ENCODE results near the gene IRF2BP2.
"Not testable (repeated sequence)": the region's sequence is repeated elsewhere in the genome, so short reads cannot be mapped to it uniquely, and the experiment has no call there.

The IRF2BP2 gene

GRCh38 chr1:234610061-234610665 lies at the start of gene IRF2BP2:
Gene IRF2BP2 (minus strand): TSS chr1:234610178. CDS start chr1:234609494, 684 bp downstream.
- FAIRE-seq, result no peak

GRCh38 chr1:234659538-234659937 lies 49.6 kb upstream of the IRF2BP2 start:
- no peak for FAIRE-seq

- FAIRE-seq, result no peak
Measured at GRCh38 chr1:234658138-234658537, 48.2 kb upstream of the IRF2BP2 start.

DNA sequence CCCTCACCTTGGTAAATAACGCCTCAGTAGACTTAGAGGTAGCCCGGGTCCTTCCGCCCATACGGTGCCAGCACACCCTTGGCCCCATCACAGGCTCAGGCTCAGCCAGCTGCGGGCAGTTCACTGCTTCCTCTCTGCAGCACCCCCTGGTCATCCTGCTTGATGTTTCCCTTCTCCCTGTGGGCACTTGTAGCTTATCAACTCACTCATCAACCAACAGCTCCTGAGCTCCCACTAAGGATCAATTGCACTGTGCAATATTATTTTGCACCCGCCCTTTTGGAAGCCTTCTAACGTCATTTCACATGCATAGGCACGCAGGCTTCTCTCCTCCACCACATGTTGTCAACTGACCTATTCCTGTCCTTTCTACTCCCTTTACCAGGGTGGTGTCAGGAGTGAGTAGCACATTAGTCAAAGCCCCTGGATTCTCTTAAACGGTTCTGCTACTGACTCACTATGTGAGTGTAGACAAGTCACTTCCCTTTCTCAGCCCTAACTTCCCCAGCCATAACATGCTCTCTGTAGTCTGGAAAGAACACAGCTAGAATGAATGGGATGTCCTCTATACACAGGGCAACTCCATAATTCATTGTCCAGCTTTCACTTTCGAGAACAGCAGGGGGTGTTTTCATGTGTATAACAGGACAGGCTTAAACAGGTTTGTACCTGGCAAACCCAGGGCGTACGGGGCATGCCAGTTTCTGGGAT lies 47.1 kb upstream of the IRF2BP2 start:
- FAIRE-seq, result no peak

DNA sequence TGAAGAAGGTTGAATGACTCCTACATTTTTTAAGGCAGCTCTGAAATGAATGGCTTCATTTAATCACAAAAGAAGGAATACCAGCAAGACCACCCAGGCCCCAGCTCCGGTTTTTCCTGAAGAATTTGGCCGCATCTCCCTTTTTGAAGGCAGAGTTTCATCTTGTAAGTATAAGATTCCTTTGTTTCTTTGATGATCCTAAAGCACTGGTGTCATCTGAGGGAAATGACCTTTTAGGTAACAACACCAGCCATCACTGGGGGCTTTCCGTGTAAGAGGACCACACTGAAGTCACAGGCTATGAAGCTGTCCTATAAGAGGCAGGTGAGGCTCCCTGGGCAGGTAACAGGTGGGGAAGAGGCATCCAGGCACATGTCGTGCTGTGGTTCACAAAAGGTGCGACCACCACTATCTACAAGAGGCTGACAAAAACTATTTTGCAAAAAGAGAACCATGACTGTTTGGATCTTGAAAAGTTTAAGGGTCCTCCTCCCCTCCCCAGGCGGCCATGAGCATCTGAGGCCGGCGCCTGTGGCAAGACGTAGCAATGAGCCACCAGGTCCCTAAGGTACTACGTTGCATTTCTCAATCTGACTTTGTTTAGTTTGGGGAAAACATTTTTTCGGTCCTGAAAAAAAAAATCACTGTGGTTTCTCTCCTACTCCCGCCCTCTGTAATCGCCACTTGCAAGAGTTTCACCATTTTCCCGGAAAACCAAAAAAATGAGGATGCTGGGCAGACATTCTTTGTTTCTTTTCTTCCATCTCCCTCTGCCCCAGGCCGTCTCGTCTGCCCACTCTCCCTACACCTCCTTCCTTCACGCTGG lies 46.3 kb upstream of the IRF2BP2 start:
- no peak for FAIRE-seq

GRCh38 chr1:234655328-234656069 lies 45.5 kb upstream of the IRF2BP2 start:
- no peak for FAIRE-seq

DNA sequence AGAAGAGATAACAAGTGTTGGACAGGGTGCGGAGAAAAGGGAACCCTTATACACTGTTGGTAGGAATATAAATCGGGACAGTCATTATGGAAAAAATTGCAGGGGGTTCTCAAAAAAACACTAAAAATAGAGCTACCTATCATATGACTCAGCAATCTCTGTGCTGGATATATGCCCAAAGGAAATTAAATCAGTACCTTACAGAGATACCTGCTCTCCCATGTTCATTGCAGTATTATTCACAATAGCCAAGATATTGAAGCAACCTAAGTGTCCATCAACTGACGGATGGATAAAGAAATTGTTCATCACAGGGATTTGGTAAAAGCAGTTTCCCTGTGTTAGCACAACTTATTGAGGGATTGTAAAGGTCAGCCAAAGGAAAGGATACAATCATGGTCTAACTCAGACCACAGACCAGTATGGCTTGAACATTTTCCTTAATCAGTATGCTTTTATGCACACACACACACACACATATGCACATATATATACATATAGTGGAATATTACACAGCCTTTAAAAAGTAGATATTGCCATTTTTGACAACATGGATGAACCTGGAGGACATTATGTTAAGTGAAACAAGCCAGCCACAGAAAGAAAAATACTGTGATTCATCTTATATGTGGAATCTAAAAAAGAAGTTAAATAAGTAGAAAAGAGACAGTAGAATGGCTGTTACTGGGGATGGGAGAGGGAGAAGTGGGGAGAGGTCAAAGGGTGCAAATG lies 44.2 kb upstream of the IRF2BP2 start:
- FAIRE-seq, result no peak

DNA sequence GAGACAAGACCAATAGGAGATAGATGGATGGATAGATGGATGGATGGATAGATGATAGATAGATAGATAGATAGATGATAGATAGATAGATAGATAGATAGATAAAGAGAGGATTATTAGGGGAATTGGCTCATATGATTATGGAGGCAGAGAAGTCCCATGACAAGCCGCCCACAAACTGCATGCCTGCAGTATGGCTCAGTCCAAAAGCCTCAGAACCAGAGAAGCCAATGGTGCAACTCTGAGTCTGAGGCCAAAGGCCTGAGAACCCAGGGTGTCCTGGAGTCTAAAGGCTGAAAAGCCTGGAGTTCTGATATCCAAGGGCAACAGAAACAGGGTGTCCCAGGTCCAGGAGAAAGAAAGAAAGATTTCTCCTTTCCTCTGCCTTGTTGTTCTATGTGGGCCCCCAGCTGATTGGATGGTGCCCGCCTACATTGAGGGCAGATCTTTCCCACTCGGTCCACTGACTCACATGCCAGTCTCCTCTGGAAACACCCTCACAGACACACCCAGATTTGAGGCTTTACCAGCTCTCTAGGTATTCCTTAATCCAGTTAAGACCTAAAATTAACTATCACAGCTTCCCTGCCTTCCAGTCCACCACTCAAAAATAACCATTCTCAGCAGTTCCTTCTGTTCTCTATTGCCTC lies 39.6 kb upstream of the IRF2BP2 start:
- FAIRE-seq, result no peak

DNA sequence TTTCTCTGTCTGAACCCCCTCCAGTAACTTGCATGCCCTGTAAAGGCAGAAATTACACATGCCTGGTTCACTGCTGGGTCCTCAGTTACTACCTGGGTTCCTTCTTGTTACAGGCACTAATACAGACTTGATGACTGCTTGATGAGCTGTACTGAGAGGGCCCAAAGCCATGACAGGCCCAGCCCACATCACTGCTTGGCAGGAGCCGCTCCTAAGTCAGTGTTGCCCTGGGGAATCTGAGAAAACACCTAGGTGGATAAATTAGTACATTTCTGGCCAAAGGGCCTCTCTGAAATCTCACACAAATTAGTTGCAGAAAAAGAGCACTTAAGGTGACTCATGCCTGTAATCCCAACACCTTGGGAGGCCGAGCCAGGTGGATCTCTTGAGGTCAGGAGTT lies 37.8 kb upstream of the IRF2BP2 start:
- no peak for FAIRE-seq

DNA sequence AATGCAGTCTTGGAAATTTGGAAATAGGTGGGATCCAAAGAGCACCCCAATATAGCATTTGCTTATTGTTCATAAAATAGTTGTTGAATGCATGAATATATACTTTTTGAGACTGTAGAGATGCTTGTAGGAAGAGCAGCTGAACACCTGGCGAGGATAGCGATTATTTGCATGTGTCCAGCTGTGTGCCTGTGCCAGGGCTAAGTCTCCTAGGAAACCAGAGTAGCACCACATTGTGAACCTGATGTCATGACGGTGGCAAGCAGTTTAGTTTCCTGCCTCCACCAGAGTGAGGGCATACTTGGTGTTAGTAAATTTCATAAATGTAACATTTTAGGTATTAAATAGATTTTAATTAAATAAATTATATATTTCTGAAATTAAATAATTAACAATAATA lies 37.3 kb upstream of the IRF2BP2 start:
- peak; percentile 95 for FAIRE-seq

GRCh38 chr1:234645964-234646363 lies 36.0 kb upstream of the IRF2BP2 start:
- no peak for FAIRE-seq

DNA sequence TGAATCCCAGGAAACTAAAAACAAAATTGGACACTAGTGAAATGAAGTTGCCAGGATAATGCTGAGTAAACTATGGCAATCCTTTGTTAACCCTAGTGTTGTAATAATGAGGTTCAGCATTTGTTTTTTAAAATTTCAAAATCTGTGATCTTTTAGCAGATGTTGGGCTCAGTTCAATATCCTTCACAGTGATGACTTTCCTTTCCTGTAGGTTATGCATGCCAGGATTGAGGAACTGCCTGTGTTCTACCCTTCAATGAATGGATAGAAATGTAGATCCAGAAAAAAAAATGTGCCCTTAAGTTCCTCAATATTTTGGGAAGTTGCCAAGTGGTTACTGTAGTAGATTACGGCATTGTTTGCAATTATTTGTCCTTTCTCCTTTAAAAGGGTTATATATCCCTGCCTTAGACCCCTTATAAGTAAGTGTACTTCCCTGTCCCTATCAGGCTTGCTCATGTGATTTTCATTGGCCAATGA lies 35.5 kb upstream of the IRF2BP2 start:
- no peak for FAIRE-seq

DNA sequence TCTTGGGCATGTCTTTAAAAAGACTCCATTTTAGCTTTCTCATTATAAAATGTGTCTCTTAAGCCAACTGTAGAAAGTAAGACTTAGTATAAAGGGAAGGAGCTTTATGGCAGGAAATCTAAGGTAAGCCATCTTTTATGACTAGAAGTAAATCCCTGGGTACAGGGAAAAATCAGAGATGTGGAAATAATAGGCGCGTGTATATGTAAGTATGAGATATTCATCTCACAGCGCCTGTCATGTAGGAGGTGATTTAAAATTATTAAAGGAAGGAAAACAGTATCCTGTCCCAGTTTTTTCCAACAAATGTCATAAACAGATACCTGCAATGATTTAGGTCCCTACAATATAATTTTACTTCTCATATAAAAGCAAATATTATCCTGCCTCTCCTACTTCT lies 35.0 kb upstream of the IRF2BP2 start:
- no peak for FAIRE-seq

- FAIRE-seq, result no peak
Measured at GRCh38 chr1:234643850-234644134, 33.8 kb upstream of the IRF2BP2 start.

GRCh38 chr1:234643111-234643849 lies 33.3 kb upstream of the IRF2BP2 start:
- peak; percentile 84 for FAIRE-seq

GRCh38 chr1:234642428-234642827 lies 32.5 kb upstream of the IRF2BP2 start:
- FAIRE-seq, result no peak

DNA sequence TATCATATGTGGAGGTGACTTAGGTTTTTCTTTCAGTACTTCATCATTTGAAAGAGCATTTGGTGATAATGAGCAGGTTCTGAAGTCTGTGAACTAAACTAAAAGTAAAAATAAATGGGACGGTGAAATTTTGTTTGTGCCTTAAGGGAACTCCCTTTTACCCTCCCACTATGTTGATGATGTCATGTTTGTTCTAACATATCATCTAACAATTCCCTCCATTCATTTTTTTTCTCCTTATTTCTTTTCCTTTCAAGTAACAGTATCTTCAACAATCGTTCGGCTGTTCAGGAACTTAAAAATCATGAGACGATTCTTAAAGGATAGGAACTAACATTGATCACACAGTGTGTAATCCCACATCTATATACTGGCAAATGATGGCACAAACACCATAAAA lies 30.0 kb upstream of the IRF2BP2 start:
- no peak for FAIRE-seq

- FAIRE-seq, result peak; percentile 13
Measured at GRCh38 chr1:234638832-234639799, 29.1 kb upstream of the IRF2BP2 start.

DNA sequence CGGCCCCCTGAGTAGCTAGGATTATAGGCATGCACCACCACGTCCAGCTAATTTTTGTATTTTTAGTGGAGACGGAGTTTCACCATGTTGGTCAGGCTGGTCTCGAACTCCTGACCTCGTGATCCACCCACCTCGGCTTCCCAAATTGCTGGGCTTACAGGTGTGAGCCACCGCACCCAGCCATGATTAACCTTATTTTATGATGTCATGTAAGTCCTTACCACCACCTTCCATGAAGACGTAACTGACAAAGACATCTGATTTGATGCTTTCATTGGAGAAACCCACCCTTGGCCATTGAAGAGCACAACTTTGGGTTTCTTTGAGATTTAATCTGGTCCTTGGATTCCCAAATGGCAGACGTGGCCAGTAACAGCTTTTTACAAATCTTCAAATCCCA lies 24.9 kb upstream of the IRF2BP2 start:
- not testable (repeated sequence) for FAIRE-seq

DNA sequence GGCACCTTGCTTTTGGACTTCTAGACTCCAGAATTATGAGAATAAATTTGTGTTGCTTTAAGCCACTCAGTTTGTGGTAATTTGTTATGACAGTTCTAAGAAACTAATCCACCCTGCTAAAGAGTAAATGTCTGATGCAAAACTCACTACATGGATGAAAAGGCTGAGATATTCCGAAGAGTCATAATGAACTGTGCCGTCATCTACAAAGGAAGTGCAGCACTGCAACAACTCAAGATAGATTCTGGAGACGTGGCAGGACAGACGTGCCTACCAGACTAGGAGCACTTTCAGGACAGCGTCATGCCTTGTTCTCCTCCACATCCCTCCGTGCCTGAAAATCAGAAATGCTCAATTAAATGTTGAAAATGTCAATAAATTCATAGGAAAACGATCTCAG lies 24.4 kb upstream of the IRF2BP2 start:
- FAIRE-seq, result no peak
